Endothelial cell of umbilical vein (primary cell): ENCODE data around the gene SERPINI1. TPM values are rescaled to one million over a fixed set of nuclear protein-coding genes. Genes with fewer than 3 reads are reported as not detected.

ENCODE experiments used
- BruUV-seq: library from RNA; stranded (reverse); fragments of 400-500 nt; replicated peaks from 2 replicates; lab custom pipeline; 2021; lab: Mats Ljungman, UMichigan
- CTCF ChIA-PET: fragments of 300-600, 350-600 bp; sonication (Branson Sonifier 250); formaldehyde crosslinking; loops from one replicate; lab custom pipeline; 2021; ENCODE audit warnings: antibody characterized with exemption, inconsistent platforms; lab: Charles Lee
- POLR2A ChIA-PET: fragments of 300-600, 350-600 bp; sonication (Branson Sonifier 250); formaldehyde crosslinking; loops from one replicate; lab custom pipeline; 2021; ENCODE audit warnings: antibody characterized with exemption, inconsistent platforms; lab: Charles Lee
- DNase-seq: peaks from one replicate; pipeline ENCODE4 v3.0.0-alpha.2; 2011; ENCODE audit warnings: low read depth, low spot score
- FAIRE-seq: peaks from 2 replicates; lab custom pipeline; 2011; peaks lifted over from hg19 to GRCh38; lab: Jason Lieb, UNC
- H2AFZ ChIP-seq: 2 replicates; pipeline ENCODE4 v1.6.0; 2012; ENCODE audit warnings: low read depth, low read length, control low read depth, inconsistent platforms
- H3K27ac ChIP-seq: 2 replicates; pipeline ENCODE4 v1.5.1; 2011; ENCODE audit warnings: low read depth, mild to moderate bottlenecking, control low read depth, low read length, moderate library complexity; ENCODE audit not compliant: insufficient read depth
- H3K27me3 ChIP-seq, 2 experiments: 2 replicates each; pipeline versions ENCODE4 v1.6.0 to v1.6.1; 2011; ENCODE audit warnings: low read length in 2 of 2, mixed read lengths in 1 of 2; ENCODE audit not compliant: control insufficient read depth in 2 of 2, insufficient read depth in 2 of 2
- H3K36me3 ChIP-seq, 2 experiments: 2 replicates in 1 of 2; 3 replicates in 1 of 2; pipeline ENCODE4 v1.5.1; 2011; ENCODE audit warnings: low read length in 2 of 2, mild to moderate bottlenecking in 1 of 2, moderate library complexity in 1 of 2; ENCODE audit not compliant: control insufficient read depth in 2 of 2, insufficient read depth in 2 of 2; ENCODE audit errors: extremely low read depth in 1 of 2
- H3K4me1 ChIP-seq: 3 replicates; pipeline ENCODE4 v1.5.1; 2011; ENCODE audit warnings: mild to moderate bottlenecking, low read length; ENCODE audit not compliant: control insufficient read depth, insufficient read depth; ENCODE audit errors: extremely low read depth
- H3K4me2 ChIP-seq: 2 replicates; pipeline ENCODE4 v1.6.1; 2011; ENCODE audit warnings: low read length, control low read depth, mixed read lengths; ENCODE audit not compliant: insufficient read depth
- H3K4me3 ChIP-seq, 3 experiments: fragments of 200-600 bp in 1 of 3; sonication (generic), shearing (Covaris generic) in 1 of 3; replicated peaks in 1 of 3; 2 replicates each; pipeline ENCODE4 v1.5.1; 2011 to 2016; ENCODE audit warnings: control low read depth in 3 of 3, low read length in 3 of 3, mild to moderate bottlenecking in 2 of 3, inconsistent platforms in 1 of 3, low read depth in 1 of 3, moderate library complexity in 1 of 3; ENCODE audit not compliant: insufficient read depth in 1 of 3
- H3K79me2 ChIP-seq: 2 replicates; pipeline ENCODE4 v1.6.0; 2012; ENCODE audit warnings: low read length, inconsistent platforms; ENCODE audit not compliant: control insufficient read depth, insufficient read depth
- H3K9ac ChIP-seq: replicated peaks from 2 replicates; pipeline ENCODE3; 2011; ENCODE audit warnings: low read length, control low read depth; ENCODE audit not compliant: insufficient read depth; ENCODE audit errors: extremely low read depth
- H3K9me1 ChIP-seq: replicated peaks from 3 replicates; pipeline ENCODE4 v1.6.0; 2011; ENCODE audit warnings: mild to moderate bottlenecking, low read length; ENCODE audit not compliant: control insufficient read depth, insufficient read depth; ENCODE audit errors: extremely low read depth
- H3K9me3 ChIP-seq: replicated peaks from 2 replicates; pipeline ENCODE4 v1.5.1; 2012; ENCODE audit warnings: low read length, inconsistent platforms; ENCODE audit not compliant: control insufficient read depth, insufficient read depth
- H4K20me1 ChIP-seq: replicated peaks from 2 replicates; pipeline ENCODE3; 2011; ENCODE audit warnings: mild to moderate bottlenecking, low read length; ENCODE audit not compliant: control insufficient read depth, insufficient read depth; ENCODE audit errors: extremely low read depth
- CTCF ChIP-seq, 2 donors: IDR thresholded peaks; 1 replicate in 1 of 2; 2 replicates in 1 of 2; pipeline ENCODE4 v1.5.1; 2011; ENCODE audit warnings: low read length in 2 of 2, mild to moderate bottlenecking in 2 of 2, moderate library complexity in 2 of 2, control low read depth in 1 of 2, inconsistent platforms in 1 of 2, low read depth in 1 of 2; ENCODE audit not compliant: insufficient read depth in 1 of 2; ENCODE audit errors: extremely low read depth in 1 of 2
- EZH2 ChIP-seq: IDR thresholded peaks from 2 replicates; pipeline ENCODE4 v1.6.1; 2012; ENCODE audit warnings: borderline replicate concordance, low read depth, mild to moderate bottlenecking, moderate library complexity, low read length, inconsistent platforms; ENCODE audit not compliant: severe bottlenecking
- FOS ChIP-seq: IDR thresholded peaks from 2 replicates; pipeline ENCODE4 v1.6.1; 2011; ENCODE audit warnings: mild to moderate bottlenecking, low read length, moderate library complexity, borderline replicate concordance; ENCODE audit not compliant: insufficient read depth
- GATA2 ChIP-seq: IDR thresholded peaks from 2 replicates; pipeline ENCODE4 v1.7.0; 2011; ENCODE audit warnings: low read depth, mild to moderate bottlenecking, moderate library complexity, mixed read lengths, low read length; ENCODE audit not compliant: insufficient read length, insufficient read depth
- JUN ChIP-seq: IDR thresholded peaks from 2 replicates; pipeline ENCODE4 v1.6.1; 2011; ENCODE audit warnings: borderline replicate concordance, low read depth; ENCODE audit not compliant: insufficient read length, insufficient read depth
- MAX ChIP-seq: IDR thresholded peaks from 2 replicates; pipeline ENCODE4 v1.6.1; 2011; ENCODE audit not compliant: insufficient read depth, insufficient read length
- MYC ChIP-seq: IDR thresholded peaks from one replicate; pipeline ENCODE4 v1.6.1; 2011; ENCODE audit warnings: mild to moderate bottlenecking, low read depth, low read length
- POLR2A ChIP-seq: IDR thresholded peaks from 2 replicates; pipeline ENCODE4 v1.6.1; 2012; ENCODE audit warnings: low read depth, mild to moderate bottlenecking, control low read depth, low read length
- POLR2AphosphoS5 ChIP-seq: IDR thresholded peaks from 2 replicates; pipeline ENCODE4 v1.6.1; 2012; ENCODE audit warnings: low read depth, mild to moderate bottlenecking, control low read depth, low read length, moderate library complexity; ENCODE audit not compliant: insufficient read depth
- dilution Hi-C: fragments of 300-500 bp; cut with MboI; formaldehyde crosslinking; loops from one replicate; pipeline ENCODE4 v1.15.0; 2019; ENCODE audit warnings: low sequenced_read_pairs; ENCODE audit not compliant: extremely low pct_ligation_motif_present
- intact Hi-C: fragments of 100-400 bp; cut with micrococcal nuclease; formaldehyde crosslinking; loops from one replicate; pipeline ENCODE4 v1.10.0; 2022
- polyA plus RNA-seq, 4 experiments: library from polyadenylated mRNA; depleted of rRNA in 3 of 4; stranded (reverse) in 3 of 4; unstranded in 1 of 4; fragments of >200 nt; gene quantifications; 2 replicates each; pipeline versions ENCODE4 v1.2.1 to v1.2.3, GENCODE V29; 2011 to 2012; ENCODE audit warnings: missing spikeins in 1 of 4
- total RNA-seq: library from RNA; stranded (reverse); gene quantifications from 2 replicates; pipeline ENCODE4 v1.2.3, GENCODE V29; 2021

Gene SERPINI1
- total and polyA plus RNA-seq, 2 donors (not counting 3 experiments of a cell fraction or from before 2014, with no cell fraction given), result 0.22 to 0.28 TPM

DNA sequence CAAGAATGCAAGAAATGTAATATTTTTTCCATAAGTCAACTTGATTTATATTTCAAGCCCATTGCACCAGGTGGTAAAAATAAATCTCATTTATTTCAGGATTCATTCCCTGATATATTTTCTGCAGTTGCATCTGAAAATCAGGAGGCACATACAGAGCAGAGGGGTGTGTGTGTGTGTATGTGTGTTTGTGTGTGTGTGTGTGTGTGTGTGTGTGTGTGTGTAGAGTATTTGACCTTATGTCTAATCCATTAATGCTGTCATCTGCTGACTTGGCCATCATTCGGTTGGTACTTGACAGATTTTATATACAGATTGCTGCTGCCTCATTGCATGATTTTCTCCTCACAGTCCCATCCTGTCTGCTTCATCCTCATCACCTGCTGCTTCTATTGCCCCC lies 118.5 kb downstream of the SERPINI1 start:
- dilution Hi-C loops (no loop called here), intact Hi-C loops (no loop called here)
- H3K27me3 ChIP-seq, result no peaks in the 10 kb centered on the region
- TF ChIP-seq POLR2A (no peak), EZH2 (no peak), MAX (no peak), POLR2AphosphoS5 (no peak), FOS (no peak), JUN (no peak), MYC (no peak), CTCF (IDR thresholded peaks at IDR 0.05; ENCODE audit: extremely low read depth in 1 of 2, insufficient read depth in 1 of 2, low read depth in 1 of 2, low read length in 2 of 2) (no peak), GATA2 (no peak)
- ChIA-PET POLR2A (no interaction called here), CTCF (interaction anchor here (1.1 kb wide), 1 partner anchor 28 kb away, joined by 5 read pairs; no protein-coding TSS in a partner anchor)
- no peak overlapping the region for H3K4me3 ChIP-seq
- H3K4me2 ChIP-seq, result no peak overlapping the region
- no peaks in the 10 kb centered on the region for H3K36me3 ChIP-seq
- no peaks in the 10 kb centered on the region for H3K79me2 ChIP-seq
- H3K9ac ChIP-seq, result no peak overlapping the region
- H3K9me3 ChIP-seq, result no peaks in the 10 kb centered on the region
- no peak overlapping the region for H3K27ac ChIP-seq
- DNase-seq (no peak), FAIRE-seq (no peak)
- no peaks in the 10 kb centered on the region for H3K9me1 ChIP-seq
- H2AFZ ChIP-seq, result no peak overlapping the region
- H3K4me1 ChIP-seq, result no peaks in the 10 kb centered on the region
- H4K20me1 ChIP-seq, result no peaks in the 10 kb centered on the region
- no TSS peak for BruUV-seq
